Right atrium auricular region (tissue), 2 donors: ENCODE results near the gene CREB3L2. TPM values are rescaled to one million over a fixed set of nuclear protein-coding genes. Genes with fewer than 3 reads are reported as not detected.

Source experiments
- DNase-seq: peaks from one replicate; pipeline ENCODE4 v3.0.0-alpha.2; 2019; ENCODE audit warnings: low spot score
- H3K27ac ChIP-seq, 2 donors: fragments of 200-600 bp; sonication (generic); 1 replicate in 1 of 2; 2 replicates in 1 of 2; pipeline ENCODE4 v1.5.1; 2016 to 2019
- H3K27me3 ChIP-seq, 2 donors: fragments of 200-600 bp; sonication (generic); one replicate each; pipeline versions ENCODE4 v1.5.1 to v1.6.0; 2017 to 2019
- H3K36me3 ChIP-seq: fragments of 200-600 bp; sonication (generic); one replicate; pipeline ENCODE4 v1.5.1; 2016
- H3K4me1 ChIP-seq, 2 donors: fragments of 200-600 bp; sonication (generic); one replicate each; pipeline versions ENCODE4 v1.5.1 to v1.6.0; 2017 to 2019
- H3K4me3 ChIP-seq, 2 donors: fragments of 200-600 bp; sonication (generic); 1 replicate in 1 of 2; 2 replicates in 1 of 2; pipeline ENCODE4 v1.5.1; 2017 to 2019; ENCODE audit warnings: mild to moderate bottlenecking in 1 of 2, moderate library complexity in 1 of 2
- H3K9me3 ChIP-seq, 2 donors: fragments of 200-600 bp; sonication (generic); one replicate each; pipeline ENCODE4 v1.5.1; 2019
- CTCF ChIP-seq, 2 donors: fragments of 200-600 bp; sonication (generic); IDR thresholded peaks; one replicate each; pipeline ENCODE4 v1.5.1; 2019; ENCODE audit warnings: antibody characterized with exemption in 2 of 2
- total RNA-seq, 2 donors: library from RNA; depleted of rRNA; stranded (reverse); fragments of >200 nt; gene quantifications; one replicate each; pipeline ENCODE4 v1.1.0, GENCODE V29; 2016

Gene CREB3L2
- total RNA-seq, 2 donors from 2014 or later, result 25.6 to 39.6 TPM

GRCh38 chr7:137942484-137943115, 59.3 kb downstream of the CREB3L2 start:
- Histone ChIP-seq H3K4me1 (peaks cover 0 to 54% of the 10 kb centered on the region in 2 donors), H3K27me3 (no peaks in the 10 kb centered on the region), H3K9me3 (no peaks in the 10 kb centered on the region), H3K27ac (peak overlapping the region; percentile 65 to 73), H3K36me3 (no peaks in the 10 kb centered on the region), H3K4me3 (no peak overlapping the region)
- TF ChIP-seq CTCF (IDR thresholded peaks at IDR 0.05), result no peak
- no peak for DNase-seq

- Histone ChIP-seq H3K36me3 (no peaks in the 10 kb centered on the region), H3K4me3 (no peak overlapping the region), H3K27ac (peak overlapping the region; percentile 25 to 32), H3K4me1 (peaks cover 0 to 65% of the 10 kb centered on the region in 2 donors), H3K27me3 (no peaks in the 10 kb centered on the region), H3K9me3 (no peaks in the 10 kb centered on the region)
- DNase-seq, result no peak
- no peak for TF ChIP-seq CTCF (IDR thresholded peaks at IDR 0.05)
Measured at GRCh38 chr7:137940656-137941518, 61.0 kb downstream of the CREB3L2 start.

- no peak for DNase-seq
- peak overlapping the region; percentile 26 to 41 for H3K27ac ChIP-seq
- H3K4me3 ChIP-seq, result no peak overlapping the region
- no peaks in the 10 kb centered on the region for H3K36me3 ChIP-seq
- H3K4me1 ChIP-seq, result peaks cover 0 to 72% of the 10 kb centered on the region in 2 donors
- H3K9me3 ChIP-seq, result no peaks in the 10 kb centered on the region
- H3K27me3 ChIP-seq, result no peaks in the 10 kb centered on the region
- no peak for TF ChIP-seq CTCF (IDR thresholded peaks at IDR 0.05)
Measured at GRCh38 chr7:137940218-137940617, 61.7 kb downstream of the CREB3L2 start.

GRCh38 chr7:137937202-137937560, 64.7 kb downstream of the CREB3L2 start:
- Histone ChIP-seq H3K27ac (peak overlapping the region; percentile 22 to 52), H3K36me3 (no peaks in the 10 kb centered on the region)

GRCh38 chr7:137936509-137937201, 65.2 kb downstream of the CREB3L2 start:
- no peak for DNase-seq
- no peak for TF ChIP-seq CTCF (IDR thresholded peaks at IDR 0.05)
- H3K4me1 ChIP-seq, result peaks cover 0 to 81% of the 10 kb centered on the region in 2 donors
- no peaks in the 10 kb centered on the region for H3K9me3 ChIP-seq
- H3K27me3 ChIP-seq, result no peaks in the 10 kb centered on the region
- H3K27ac ChIP-seq, result peak overlapping the region; percentile 22 to 52
- H3K4me3 ChIP-seq, result no peak overlapping the region
- H3K36me3 ChIP-seq, result no peaks in the 10 kb centered on the region

More at GRCh38 chr7:137937202-137937560, 64.7 kb downstream of the CREB3L2 start:
- no peaks in the 10 kb centered on the region for H3K27me3 ChIP-seq
- no peak for TF ChIP-seq CTCF (IDR thresholded peaks at IDR 0.05)
- H3K4me1 ChIP-seq, result peaks cover 0 to 81% of the 10 kb centered on the region in 2 donors
- H3K4me3 ChIP-seq, result no peak overlapping the region
- no peaks in the 10 kb centered on the region for H3K9me3 ChIP-seq
- no peak for DNase-seq
